Activated naive CD4-positive, alpha-beta T cell (primary cell): ENCODE measurements around the gene NUP58.

Experiments used
- DNase-seq, 4 experiments: peaks; one replicate each; lab custom pipeline; 2025; lab: John Stamatoyannopoulos, UW

Gene NUP58

DNA sequence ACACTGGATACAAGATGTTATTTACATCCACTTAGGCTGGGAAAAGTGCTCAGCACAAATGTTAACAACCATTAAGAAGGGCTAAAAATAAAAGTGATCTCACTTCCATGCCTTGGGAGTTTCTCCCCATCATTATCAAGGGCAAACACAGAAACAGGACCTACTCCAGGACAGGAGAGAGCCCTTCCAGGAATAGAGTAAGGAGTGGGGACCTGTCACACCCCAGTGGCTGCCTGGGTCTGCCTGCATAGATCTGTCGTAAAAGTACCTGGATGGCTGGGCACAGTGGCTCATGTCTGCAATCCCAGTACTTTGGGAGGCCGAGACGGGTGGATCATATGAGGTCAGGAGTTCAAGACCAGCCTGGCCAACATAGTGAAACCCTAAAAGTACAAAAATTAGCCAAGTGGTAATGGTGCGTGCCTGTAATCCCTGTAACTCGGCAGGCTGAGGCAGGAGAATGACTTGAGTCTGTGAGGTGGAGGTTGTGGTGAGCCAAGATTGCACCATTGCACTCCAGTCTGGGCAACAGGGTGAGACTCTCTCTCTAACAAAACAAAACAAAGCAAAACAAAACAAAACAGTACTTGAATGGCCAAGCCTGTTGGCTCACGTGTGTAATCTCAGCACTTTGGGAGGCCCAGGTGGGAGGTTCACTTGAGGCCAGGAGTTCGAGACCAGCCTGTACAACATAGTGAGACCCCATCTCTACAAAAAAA lies 76.0 kb downstream of the NUP58 start:
- no peak for DNase-seq

GRCh38 chr13:25378528-25378927 lies 77.1 kb downstream of the NUP58 start:
- DNase-seq: no peak

GRCh38 chr13:25379011-25379410 lies 77.6 kb downstream of the NUP58 start:
- DNase-seq: no peak

GRCh38 chr13:25380082-25380481 lies 78.7 kb downstream of the NUP58 start:
- DNase-seq: no peak

DNA sequence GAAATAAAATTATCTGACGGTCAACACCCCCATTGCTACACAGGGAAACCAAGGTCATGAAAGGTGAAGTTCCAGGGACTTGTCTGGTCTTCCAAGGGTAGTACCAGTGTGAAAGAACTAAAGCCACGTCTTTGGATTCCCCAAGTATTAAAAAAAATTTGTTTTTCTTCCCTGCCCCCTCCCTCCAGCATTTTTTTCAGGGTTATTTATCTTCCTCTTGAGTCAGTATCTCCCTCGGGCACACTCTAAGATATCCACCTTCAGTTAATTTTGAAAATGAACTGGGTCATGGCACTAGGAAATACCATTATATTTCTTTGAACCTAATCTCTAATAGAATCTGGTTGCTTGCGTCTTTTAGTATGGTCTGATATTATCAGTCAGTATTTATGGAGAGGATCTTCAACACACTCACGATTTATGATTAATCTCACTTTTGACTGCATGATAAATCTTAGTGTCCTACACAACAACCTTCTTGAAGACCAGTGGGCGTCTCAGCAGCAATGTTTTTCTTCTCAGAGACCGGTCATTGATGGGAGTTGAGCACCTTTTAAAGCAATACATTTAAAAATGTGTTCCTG lies 79.4 kb downstream of the NUP58 start:
- no peak for DNase-seq

DNA sequence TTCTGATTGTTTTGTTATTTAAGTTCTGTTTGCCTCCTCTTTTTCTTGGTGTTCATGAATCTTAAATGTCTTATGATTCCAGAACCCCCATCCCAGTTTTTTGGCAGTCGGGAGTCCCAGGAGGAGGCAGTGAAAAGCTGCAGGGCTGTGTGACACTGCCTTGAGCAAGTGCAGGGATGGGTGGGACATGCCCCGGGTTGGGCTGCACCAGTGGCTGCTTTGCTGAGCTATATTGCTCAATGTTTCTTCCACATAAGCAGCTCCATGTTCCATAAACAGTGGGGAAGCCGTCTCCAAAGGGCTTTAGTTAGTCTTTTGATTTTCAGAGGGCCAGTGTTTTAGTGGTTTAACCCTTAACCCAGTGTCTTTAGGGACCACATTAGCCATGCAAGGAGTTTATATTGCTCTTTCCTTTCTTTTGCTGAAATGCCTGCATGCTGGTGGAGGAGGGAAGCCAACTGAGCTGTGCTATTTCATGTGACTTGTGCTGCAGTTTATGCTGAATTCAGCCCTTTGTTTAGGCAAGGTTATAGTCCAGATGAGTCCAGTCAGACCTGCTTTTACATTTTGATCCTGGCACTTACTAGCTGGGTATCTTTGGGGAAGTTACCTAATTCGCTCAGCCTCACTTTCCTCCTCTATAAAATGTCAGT lies 83.5 kb downstream of the NUP58 start:
- no peak for DNase-seq

DNA sequence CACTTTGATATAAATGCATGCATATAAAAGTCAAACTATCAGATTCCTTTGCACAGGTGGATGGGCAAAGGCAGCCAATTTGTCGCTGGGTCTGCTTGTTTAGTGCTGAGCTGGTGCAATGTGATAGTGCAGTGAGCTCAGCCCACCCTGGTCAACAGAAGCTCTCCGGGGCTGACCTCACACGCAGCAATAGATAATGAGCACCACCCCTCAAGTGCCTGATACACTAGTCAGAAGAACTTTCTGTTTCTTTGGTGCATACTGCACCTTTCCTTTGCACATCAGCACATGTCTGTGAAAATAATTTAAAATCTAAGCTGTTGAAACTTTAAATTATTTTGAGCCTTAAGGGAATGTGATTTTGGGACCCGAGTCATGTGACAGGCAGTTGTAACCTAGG lies 90.5 kb downstream of the NUP58 start:
- no peak for DNase-seq
